Left ventricle myocardium inferior (tissue), 1 donor: ENCODE results near the gene SGF29. TPM values are rescaled to one million over a fixed set of nuclear protein-coding genes. Genes with fewer than 3 reads are reported as not detected.
"Not testable (repeated sequence)": the region's sequence is repeated elsewhere in the genome, so short reads cannot be mapped to it uniquely, and the experiment has no call there.

ENCODE experiments used
- DNase-seq: peaks from one replicate; pipeline ENCODE4 v3.0.0-alpha.2; 2020
- H3K27ac ChIP-seq: fragments of 200-600 bp; replicated peaks from 2 replicates; pipeline ENCODE4 v1.8.0; 2021
- H3K27me3 ChIP-seq: fragments of 200-600 bp; 2 replicates; pipeline ENCODE4 v1.8.0; 2021; ENCODE audit warnings: low read depth
- H3K36me3 ChIP-seq: fragments of 200-600 bp; 2 replicates; pipeline ENCODE4 v1.8.0; 2021
- H3K4me1 ChIP-seq: fragments of 200-600 bp; 2 replicates; pipeline ENCODE4 v1.8.0; 2021
- H3K4me3 ChIP-seq: fragments of 200-600 bp; 2 replicates; pipeline ENCODE4 v1.8.0; 2021; ENCODE audit warnings: mild to moderate bottlenecking, moderate library complexity
- H3K9me3 ChIP-seq: fragments of 200-600 bp; replicated peaks from 2 replicates; pipeline ENCODE4 v1.8.0; 2021
- CTCF ChIP-seq: fragments of 200-600 bp; IDR thresholded peaks from 2 replicates; pipeline ENCODE4 v1.8.0; 2021; ENCODE audit warnings: antibody characterized with exemption, mild to moderate bottlenecking, borderline replicate concordance
- intact Hi-C: fragments of 100-400 bp; cut with micrococcal nuclease; formaldehyde crosslinking; loops from one replicate; pipeline ENCODE4 v1.11.0; 2022
- total RNA-seq: library from RNA; stranded (reverse); fragmentation: NEBNext Ultra II Directional; extraction: Animal tissue kit (Norgen Biotek cat#: 25700); gene quantifications from one replicate; pipeline ENCODE4 v1.2.1, GENCODE V29; 2021
- donor health status: DM: no; HTN: yes; CAD: no; lungs with severe emphysema.

Gene SGF29
- total RNA-seq, 1 donor from 2014 or later, result 16.5 TPM

- Histone ChIP-seq H3K27me3 (no peaks in the 10 kb centered on the region), H3K4me3 (no peak overlapping the region), H3K27ac (no peak overlapping the region), H3K36me3 (no peaks in the 10 kb centered on the region), H3K9me3 (no peaks in the 10 kb centered on the region), H3K4me1 (peaks cover 6% of the 10 kb centered on the region)
- DNase-seq, result no peak
- intact Hi-C loops, result no loop called here
- TF ChIP-seq CTCF, result no peak
Observed at GRCh38 chr16:28522792-28523191, 30.9 kb upstream of the SGF29 start.

GRCh38 chr16:28524681-28525171 is 29.0 kb upstream of the SGF29 start:
- no peak for TF ChIP-seq CTCF
- H3K36me3 ChIP-seq, result no peaks in the 10 kb centered on the region
- no peak overlapping the region for H3K4me3 ChIP-seq
- intact Hi-C loops, result no loop called here
- no peaks in the 10 kb centered on the region for H3K9me3 ChIP-seq
- H3K4me1 ChIP-seq, result peaks cover 11% of the 10 kb centered on the region
- no peak for DNase-seq
- no peak overlapping the region for H3K27ac ChIP-seq
- no peaks in the 10 kb centered on the region for H3K27me3 ChIP-seq

- no peaks in the 10 kb centered on the region for H3K9me3 ChIP-seq
- H3K4me1 ChIP-seq, result peaks cover 11% of the 10 kb centered on the region
- no peaks in the 10 kb centered on the region for H3K27me3 ChIP-seq
- DNase-seq, result no peak
- H3K4me3 ChIP-seq, result no peak overlapping the region
- H3K36me3 ChIP-seq, result no peaks in the 10 kb centered on the region
- H3K27ac ChIP-seq, result no peak overlapping the region
- no peak for TF ChIP-seq CTCF
- intact Hi-C loops, result no loop called here
Observed at GRCh38 chr16:28526201-28527099, 27.3 kb upstream of the SGF29 start.

- H3K36me3 ChIP-seq, DNase-seq, H3K9me3 ChIP-seq, H3K27me3 ChIP-seq, intact Hi-C loops, H3K4me3 ChIP-seq, H3K27ac ChIP-seq: not testable (repeated sequence)
- H3K4me1 ChIP-seq, result peaks cover 17% of the 10 kb centered on the region
Observed at GRCh38 chr16:28527100-28527785, 26.5 kb upstream of the SGF29 start.

GRCh38 chr16:28527985-28528384 is 25.7 kb upstream of the SGF29 start:
- Histone ChIP-seq H3K27me3 (no peaks in the 10 kb centered on the region), H3K36me3 (no peaks in the 10 kb centered on the region), H3K9me3 (no peaks in the 10 kb centered on the region), H3K27ac (no peak overlapping the region), H3K4me1 (peaks cover 25% of the 10 kb centered on the region), H3K4me3 (no peak overlapping the region)
- no peak for TF ChIP-seq CTCF
- no peak for DNase-seq
- intact Hi-C loops, result no loop called here

- intact Hi-C loops, result no loop called here
- no peak for DNase-seq
- peaks cover 28% of the 10 kb centered on the region for H3K4me1 ChIP-seq
- H3K27me3 ChIP-seq, result no peaks in the 10 kb centered on the region
- no peak overlapping the region for H3K4me3 ChIP-seq
- no peaks in the 10 kb centered on the region for H3K9me3 ChIP-seq
- TF ChIP-seq CTCF, result no peak
- no peaks in the 10 kb centered on the region for H3K36me3 ChIP-seq
- no peak overlapping the region for H3K27ac ChIP-seq
Observed at GRCh38 chr16:28528463-28528867, 25.3 kb upstream of the SGF29 start.
